A549 (cell line): Measurements from ENCODE around the gene VPS4A.

Source experiments
- BHLHE40 ChIP-seq: IDR thresholded peaks from 2 replicates; pipeline ENCODE4 v1.6.1; 2012; ENCODE audit warnings: low read depth, low read length, inconsistent platforms
- CHD2 ChIP-seq: fragments of 150-350 bp; IDR thresholded peaks from 2 replicates; pipeline ENCODE4 v1.6.1; 2014; ENCODE audit warnings: low read length; ENCODE audit not compliant: partially characterized antibody
- ESRRA ChIP-seq: fragments of 150-350 bp; IDR thresholded peaks from 2 replicates; pipeline ENCODE4 v1.6.1; 2014; ENCODE audit warnings: mild to moderate bottlenecking, low read length, borderline replicate concordance
- FOXS1 ChIP-seq: fragments of 250-450 bp; sonication (Bioruptor Pico); IDR thresholded peaks from 2 replicates; pipeline ENCODE4 v1.5.0; 2020; ENCODE audit warnings: mild to moderate bottlenecking, moderate library complexity
- JUN ChIP-seq, 2 experiments: fragments of >200 bp; sonication (Bioruptor Twin); formaldehyde crosslinking; IDR thresholded peaks; 2 replicates in 1 of 2; 3 replicates in 1 of 2; pipeline ENCODE4 v1.6.1; 2016 to 2017
- POLR2A ChIP-seq: IDR thresholded peaks from 2 replicates; pipeline ENCODE4 v1.6.1; 2012; ENCODE audit warnings: mild to moderate bottlenecking, low read length
- RCOR1 ChIP-seq: fragments of 150-350 bp; IDR thresholded peaks from 2 replicates; pipeline ENCODE4 v1.6.1; 2014; ENCODE audit warnings: antibody characterized with exemption, low read length, low read depth
- RNF2 ChIP-seq: fragments of 200-600 bp; sonication (generic); IDR thresholded peaks from 2 replicates; pipeline ENCODE4 v1.6.1; 2016; ENCODE audit warnings: low read depth, mild to moderate bottlenecking, antibody characterized with exemption, moderate library complexity, borderline replicate concordance
- SREBF2 ChIP-seq: fragments of 450-650 bp; IDR thresholded peaks from 2 replicates; pipeline ENCODE4 v1.6.1; 2014; ENCODE audit warnings: mild to moderate bottlenecking, moderate library complexity
- ZFP36 ChIP-seq: fragments of 450-650 bp; IDR thresholded peaks from 2 replicates; pipeline ENCODE4 v1.6.1; 2014; ENCODE audit warnings: borderline replicate concordance; ENCODE audit not compliant: partially characterized antibody
- TF ChIP-seq, protein P1 (sequence below): fragments of >200 bp; sonication (Bioruptor Twin); formaldehyde crosslinking; IDR thresholded peaks from 3 replicates; pipeline ENCODE4 v1.5.1; 2016

GRCh38 chr16:69270395-69270794 lies 40.8 kb upstream of the VPS4A start:
- TF ChIP-seq ESRRA, result no peak
- no peak for TF ChIP-seq RNF2
- no peak for TF ChIP-seq JUN (IDR thresholded peaks at IDR 0.05)
- TF ChIP-seq, protein P1, sequence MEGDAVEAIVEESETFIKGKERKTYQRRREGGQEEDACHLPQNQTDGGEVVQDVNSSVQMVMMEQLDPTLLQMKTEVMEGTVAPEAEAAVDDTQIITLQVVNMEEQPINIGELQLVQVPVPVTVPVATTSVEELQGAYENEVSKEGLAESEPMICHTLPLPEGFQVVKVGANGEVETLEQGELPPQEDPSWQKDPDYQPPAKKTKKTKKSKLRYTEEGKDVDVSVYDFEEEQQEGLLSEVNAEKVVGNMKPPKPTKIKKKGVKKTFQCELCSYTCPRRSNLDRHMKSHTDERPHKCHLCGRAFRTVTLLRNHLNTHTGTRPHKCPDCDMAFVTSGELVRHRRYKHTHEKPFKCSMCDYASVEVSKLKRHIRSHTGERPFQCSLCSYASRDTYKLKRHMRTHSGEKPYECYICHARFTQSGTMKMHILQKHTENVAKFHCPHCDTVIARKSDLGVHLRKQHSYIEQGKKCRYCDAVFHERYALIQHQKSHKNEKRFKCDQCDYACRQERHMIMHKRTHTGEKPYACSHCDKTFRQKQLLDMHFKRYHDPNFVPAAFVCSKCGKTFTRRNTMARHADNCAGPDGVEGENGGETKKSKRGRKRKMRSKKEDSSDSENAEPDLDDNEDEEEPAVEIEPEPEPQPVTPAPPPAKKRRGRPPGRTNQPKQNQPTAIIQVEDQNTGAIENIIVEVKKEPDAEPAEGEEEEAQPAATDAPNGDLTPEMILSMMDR, result no peak
- no peak for TF ChIP-seq BHLHE40
- TF ChIP-seq CHD2, result no peak
- no peak for TF ChIP-seq ZFP36
- no peak for TF ChIP-seq POLR2A
- TF ChIP-seq FOXS1 (CRISPR knock-in tag), result no peak
- TF ChIP-seq SREBF2, result no peak
- no peak for TF ChIP-seq RCOR1
